ENCODE data around the gene UST.
"Not testable (repeated sequence)": the region's sequence is repeated elsewhere in the genome, so short reads cannot be mapped to it uniquely, and the experiment has no call there.

The UST gene

GRCh38 chr6:148842296-148843019 is 95.6 kb downstream of the UST start:
- DNase-seq: no peak

GRCh38 chr6:148845464-148845863 is 98.6 kb downstream of the UST start:
- DNase-seq: no peak

- no peak for DNase-seq
These were observed 100.2 kb downstream of the UST start for GRCh38 chr6:148846778-148847761.

- DNase-seq: no peak
These were observed 102.1 kb downstream of the UST start for GRCh38 chr6:148848915-148849314.

GRCh38 chr6:148849449-148849848 is 102.6 kb downstream of the UST start:
- not testable (repeated sequence) for DNase-seq

- DNase-seq: no peak
These were observed 104.1 kb downstream of the UST start for GRCh38 chr6:148850964-148851363.

- no peak for DNase-seq
These were observed 105.1 kb downstream of the UST start for GRCh38 chr6:148851683-148852556.

GRCh38 chr6:148852688-148853087 is 105.9 kb downstream of the UST start:
- DNase-seq: no peak

GRCh38 chr6:148853113-148853512 is 106.3 kb downstream of the UST start:
- DNase-seq: not testable (repeated sequence)

GRCh38 chr6:148854096-148854495 is 107.3 kb downstream of the UST start:
- DNase-seq: no peak

- DNase-seq: no peak
These were observed 108.2 kb downstream of the UST start for GRCh38 chr6:148854992-148855391.

GRCh38 chr6:148855744-148856143 is 108.9 kb downstream of the UST start:
- no peak for DNase-seq

- no peak for DNase-seq
These were observed 111.1 kb downstream of the UST start for GRCh38 chr6:148857798-148858390.

- DNase-seq: not testable (repeated sequence)
These were observed 117.3 kb downstream of the UST start for GRCh38 chr6:148864132-148864531.

GRCh38 chr6:148864941-148865340 is 118.1 kb downstream of the UST start:
- DNase-seq: no peak

GRCh38 chr6:148866657-148867268 is 119.9 kb downstream of the UST start:
- DNase-seq: no peak

- DNase-seq: no peak
These were observed 121.0 kb downstream of the UST start for GRCh38 chr6:148867862-148868261.

GRCh38 chr6:148868314-148868713 is 121.5 kb downstream of the UST start:
- DNase-seq: no peak

- DNase-seq: no peak
These were observed 122.1 kb downstream of the UST start for GRCh38 chr6:148868901-148869300.

- DNase-seq: no peak
These were observed 122.8 kb downstream of the UST start for GRCh38 chr6:148869585-148869984.

- DNase-seq: no peak
These were observed 126.3 kb downstream of the UST start for GRCh38 chr6:148873154-148873553.

GRCh38 chr6:148873868-148874267 is 127.0 kb downstream of the UST start:
- DNase-seq: no peak
